Measurements from ENCODE around the gene PNMA8C. TPM values are rescaled to one million over a fixed set of nuclear protein-coding genes. Genes with fewer than 3 reads are reported as not detected.
"Not testable (repeated sequence)": the region's sequence is repeated elsewhere in the genome, so short reads cannot be mapped to it uniquely, and the experiment has no call there.

Gene PNMA8C
- total RNA-seq, 1 donor from 2014 or later = 25.3 TPM

DNA sequence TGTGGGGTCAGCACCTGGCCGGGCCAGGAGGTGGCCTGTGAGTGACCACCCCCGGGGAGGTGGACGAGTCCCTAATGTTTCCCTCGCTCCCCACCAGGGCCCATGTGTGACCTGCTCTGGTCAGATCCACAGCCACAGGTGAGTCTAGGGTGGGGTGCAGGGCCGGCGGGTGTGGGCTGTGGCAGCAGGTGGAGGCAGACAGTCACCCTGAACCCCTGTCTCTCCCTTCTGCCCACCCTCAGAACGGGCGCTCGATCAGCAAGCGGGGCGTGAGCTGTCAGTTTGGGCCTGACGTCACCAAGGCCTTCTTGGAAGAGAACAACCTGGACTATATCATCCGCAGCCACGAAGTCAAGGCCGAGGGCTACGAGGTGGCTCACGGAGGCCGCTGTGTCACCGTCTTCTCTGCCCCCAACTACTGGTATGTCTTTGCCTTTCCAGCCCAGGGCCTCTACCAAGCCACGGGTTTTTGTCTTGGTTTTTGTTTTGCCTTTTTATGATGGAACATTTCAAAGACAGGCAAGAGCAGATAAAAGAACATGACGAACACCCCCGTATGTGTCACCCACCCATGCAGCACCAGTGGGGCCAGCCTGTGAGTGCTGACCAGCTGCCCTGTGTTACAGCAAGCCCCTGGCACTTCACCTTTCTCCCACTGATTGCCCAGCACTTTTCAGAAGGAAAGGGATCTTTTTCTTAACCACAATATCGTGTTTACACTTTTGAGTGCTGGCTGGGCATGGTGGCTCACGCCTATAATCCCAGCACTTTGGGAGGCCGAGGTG, 40.2 kb downstream of the PNMA8C start:
- DNase-seq = no peak

DNA sequence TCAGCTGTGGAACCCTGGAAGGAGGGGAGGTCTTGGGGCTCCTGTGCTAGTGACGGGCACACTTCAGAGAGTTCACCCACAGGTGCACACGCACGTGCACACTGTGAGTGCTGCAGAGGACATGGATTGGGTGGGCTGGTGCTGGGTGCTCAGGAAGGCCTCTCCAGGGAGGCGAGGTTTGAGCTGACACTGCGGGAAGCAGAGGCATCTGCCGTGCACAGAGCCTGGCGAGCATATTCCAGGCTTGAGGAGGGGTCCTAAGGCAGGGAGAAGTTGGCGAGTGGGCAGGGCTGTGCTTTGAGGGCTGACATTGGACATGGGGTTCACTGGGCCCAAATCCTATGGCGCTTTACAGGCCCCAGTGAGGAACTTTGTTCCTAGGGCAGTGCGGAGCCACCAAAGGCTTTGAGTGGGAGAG, 41.0 kb downstream of the PNMA8C start:
- DNase-seq = no peak

GRCh38 chr19:46386996-46387712, 41.6 kb downstream of the PNMA8C start:
- no peak for DNase-seq

GRCh38 chr19:46386151-46386550, 42.6 kb downstream of the PNMA8C start:
- DNase-seq = no peak

GRCh38 chr19:46385636-46386035, 43.1 kb downstream of the PNMA8C start:
- no peak for DNase-seq

- DNase-seq = no peak
Measured at GRCh38 chr19:46384396-46384795, 44.3 kb downstream of the PNMA8C start.

DNA sequence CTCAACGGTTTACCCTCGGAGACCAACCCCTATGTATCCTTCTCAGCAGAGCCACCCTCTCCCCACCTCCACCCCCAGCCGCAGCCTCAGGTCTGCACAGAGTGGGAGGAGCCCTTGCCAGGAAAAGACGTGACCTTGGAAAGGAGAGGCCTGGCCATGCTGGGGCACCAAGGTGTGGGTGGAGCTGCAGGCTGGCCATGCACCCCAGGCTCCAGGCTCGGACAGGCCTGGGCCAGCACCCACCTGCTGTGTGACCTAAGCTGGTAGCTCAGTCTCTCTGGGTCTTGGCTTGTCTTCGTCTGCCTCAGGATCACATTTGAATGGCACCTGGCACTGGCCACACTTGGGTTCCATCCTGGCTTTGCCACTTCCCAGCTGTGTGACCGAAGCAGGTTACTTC, 44.9 kb downstream of the PNMA8C start:
- DNase-seq = no peak

DNA sequence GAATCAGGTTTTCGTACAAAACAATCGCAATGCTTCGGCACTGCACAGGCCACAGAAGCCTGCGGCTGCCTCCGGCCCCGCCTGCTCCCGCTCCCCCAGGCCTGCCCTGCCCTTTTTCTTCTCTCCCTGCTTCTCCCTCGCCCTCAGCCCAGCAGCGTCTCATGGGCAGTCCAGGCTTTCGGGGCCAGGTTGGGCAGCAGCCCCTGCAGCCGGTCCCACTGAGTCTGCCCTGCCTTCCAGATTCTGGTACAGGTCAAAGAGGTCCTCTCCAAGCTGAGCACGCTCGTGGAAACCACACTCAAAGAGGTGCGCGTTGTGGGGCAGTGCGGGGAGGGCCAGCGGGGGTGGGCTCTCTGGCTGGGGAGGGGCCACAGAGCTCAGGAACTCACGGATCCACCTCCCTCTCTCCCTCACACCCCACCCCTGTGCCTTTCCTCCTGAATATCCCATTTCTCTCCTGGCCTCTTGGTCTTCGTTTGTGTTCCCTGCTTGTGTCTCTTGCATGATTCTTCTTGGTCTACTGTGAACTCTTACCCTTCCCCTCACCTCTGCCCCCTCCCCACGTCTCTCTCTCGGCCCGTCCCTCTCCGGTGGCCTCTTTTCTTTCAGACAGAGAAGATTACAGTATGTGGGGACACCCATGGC, 45.4 kb downstream of the PNMA8C start:
- no peak for DNase-seq

DNA sequence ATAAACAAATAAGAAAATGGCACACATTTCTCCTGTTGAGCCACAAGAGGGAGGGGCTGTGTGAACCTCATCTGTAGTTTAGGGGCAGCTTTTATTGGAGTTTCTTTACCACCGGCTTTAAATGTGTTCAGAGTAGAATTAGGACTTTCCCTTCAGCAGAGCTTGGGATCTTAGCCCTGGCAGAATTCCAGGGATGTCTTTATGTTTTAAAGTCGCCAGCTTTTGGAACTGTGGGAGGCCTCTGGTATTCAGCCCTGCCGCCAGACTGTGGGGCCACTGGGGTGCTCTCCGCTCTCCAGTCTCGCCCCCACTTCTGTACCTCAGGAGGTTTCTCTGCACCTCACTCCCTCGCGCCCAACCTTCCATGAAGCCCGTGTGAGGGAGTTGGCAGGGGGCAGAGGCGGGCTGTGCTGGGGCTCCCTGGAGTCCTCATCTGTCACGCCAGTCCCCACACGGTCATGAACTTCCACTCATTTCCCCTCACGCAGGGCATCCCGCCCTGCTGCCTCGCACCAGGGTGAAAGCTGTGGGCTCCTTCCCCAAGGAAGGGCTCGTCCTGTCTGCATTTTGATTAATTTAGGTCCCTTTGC, 46.9 kb downstream of the PNMA8C start:
- DNase-seq = no peak

DNA sequence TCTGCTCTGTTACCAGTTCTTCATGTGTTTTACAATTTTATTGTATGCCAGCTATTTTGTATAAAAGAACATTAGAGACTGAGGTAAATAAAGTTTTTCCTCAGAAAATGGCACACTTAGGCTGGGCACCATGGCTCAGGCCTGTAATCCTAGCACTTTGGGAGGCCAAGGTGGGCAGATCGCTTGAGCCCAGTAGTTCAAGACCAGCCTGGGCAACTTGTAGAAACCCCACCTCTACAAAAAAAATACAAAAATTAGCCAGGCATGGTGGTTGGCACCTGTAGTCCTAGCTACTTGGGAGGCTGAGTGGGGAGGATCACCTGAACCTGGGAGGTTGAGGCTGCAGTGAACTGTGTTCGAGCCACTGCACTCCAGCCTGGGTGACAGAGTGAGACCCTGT, 47.4 kb downstream of the PNMA8C start:
- no peak for DNase-seq

- no peak for DNase-seq
Measured at GRCh38 chr19:46380690-46381089, 48.0 kb downstream of the PNMA8C start.

- DNase-seq = no peak
Measured at GRCh38 chr19:46378268-46378667, 50.5 kb downstream of the PNMA8C start.

GRCh38 chr19:46376241-46377153, 52.2 kb downstream of the PNMA8C start:
- DNase-seq = no peak

DNA sequence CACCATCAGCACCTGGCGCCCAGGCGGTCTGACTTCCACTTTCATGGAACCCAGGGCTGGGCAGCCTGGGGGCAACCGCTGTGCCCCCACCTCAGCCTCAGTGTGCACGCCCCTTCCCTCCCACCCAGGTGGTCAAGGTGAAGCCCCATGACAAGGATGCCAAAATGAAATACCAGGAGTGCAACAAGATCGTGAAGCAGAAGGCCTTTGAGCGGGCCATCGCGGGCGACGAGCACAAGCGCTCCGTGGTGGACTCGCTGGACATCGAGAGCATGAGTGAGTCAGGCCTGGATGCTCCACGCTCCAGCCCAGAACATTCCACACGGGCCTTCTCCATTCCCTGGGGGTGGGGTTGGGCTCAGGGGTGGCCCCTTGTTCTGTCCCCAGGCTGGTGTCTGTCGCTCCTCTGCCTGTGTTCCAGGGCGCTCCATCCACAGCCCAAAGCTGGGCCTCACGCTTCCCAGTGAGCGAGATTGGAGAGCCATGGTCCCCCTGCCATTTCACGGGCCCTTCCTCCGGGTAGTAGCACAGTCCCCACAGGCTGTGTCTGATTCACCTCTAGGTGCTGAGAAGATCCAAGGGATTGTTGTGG, 53.2 kb downstream of the PNMA8C start:
- not testable (repeated sequence) for DNase-seq

Other genes with a start within 250 kb of the PNMA8C start
- gene IGFL1, start 199.2 kb downstream of the PNMA8C start, total RNA-seq = not detected
- gene HIF3A, start 131.9 kb downstream of the PNMA8C start, total RNA-seq = 6.4 TPM
- gene PPP5C, start 81.8 kb downstream of the PNMA8C start, total RNA-seq = 53.0 TPM
- 4.7 TPM for gene CCDC8, start 15.4 kb downstream of the PNMA8C start, total RNA-seq
- 58.5 TPM for gene PNMA8A, start 42.6 kb upstream of the PNMA8C start, total RNA-seq
- 17.5 TPM for gene PNMA8B, start 66.9 kb upstream of the PNMA8C start, total RNA-seq
- gene CALM3, start 172.4 kb upstream of the PNMA8C start, total RNA-seq = 224 TPM
- gene PTGIR, start 196.2 kb upstream of the PNMA8C start, total RNA-seq = not detected
- gene GNG8, start 207.3 kb upstream of the PNMA8C start, total RNA-seq = not detected
- 14.5 TPM for gene DACT3, start 232.2 kb upstream of the PNMA8C start, total RNA-seq